OCI-M2 (cell line): ENCODE data around the gene RNASE1.
"Not testable (repeated sequence)": the region's sequence is repeated elsewhere in the genome, so short reads cannot be mapped to it uniquely, and the experiment has no call there.

Experiments
- DNase-seq: peaks from one replicate; lab custom pipeline; 2025; ENCODE audit not compliant: unreplicated experiment; lab: John Stamatoyannopoulos, UW

RNASE1 gene

DNA sequence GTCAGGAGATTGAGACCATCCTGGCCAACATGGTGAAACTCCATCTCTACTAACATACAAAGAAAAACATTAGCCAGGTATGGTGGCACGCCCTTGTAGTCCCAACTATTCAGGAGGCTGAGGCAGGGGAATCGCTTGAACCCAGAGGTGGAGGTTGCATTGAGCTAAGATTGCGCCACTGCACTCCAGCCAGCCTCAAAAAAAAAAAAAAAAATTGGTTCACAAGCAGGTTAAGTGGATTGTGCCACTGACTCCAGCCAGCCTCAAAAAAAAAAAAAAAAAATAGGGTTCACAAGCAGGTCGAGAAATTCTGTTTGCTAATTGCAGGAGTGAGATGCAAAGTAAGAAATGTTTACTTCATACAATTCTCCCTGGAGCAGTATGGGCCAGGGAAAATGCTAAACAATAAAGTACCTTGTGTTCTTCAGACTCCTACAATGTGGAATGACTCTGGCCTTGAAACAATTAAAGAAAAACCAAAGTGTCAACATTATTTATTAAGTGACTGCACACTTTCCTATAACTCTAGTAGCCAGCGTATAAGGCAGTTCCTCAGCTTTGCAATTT is 28.3 kb downstream of the RNASE1 start:
- no peak for DNase-seq

- no peak for DNase-seq
Observed at GRCh38 chr14:20772650-20773049, 30.0 kb downstream of the RNASE1 start.

GRCh38 chr14:20769421-20769820 is 33.2 kb downstream of the RNASE1 start:
- DNase-seq, result no peak

- DNase-seq, result no peak
Observed at GRCh38 chr14:20768593-20768892, 34.1 kb downstream of the RNASE1 start.

DNA sequence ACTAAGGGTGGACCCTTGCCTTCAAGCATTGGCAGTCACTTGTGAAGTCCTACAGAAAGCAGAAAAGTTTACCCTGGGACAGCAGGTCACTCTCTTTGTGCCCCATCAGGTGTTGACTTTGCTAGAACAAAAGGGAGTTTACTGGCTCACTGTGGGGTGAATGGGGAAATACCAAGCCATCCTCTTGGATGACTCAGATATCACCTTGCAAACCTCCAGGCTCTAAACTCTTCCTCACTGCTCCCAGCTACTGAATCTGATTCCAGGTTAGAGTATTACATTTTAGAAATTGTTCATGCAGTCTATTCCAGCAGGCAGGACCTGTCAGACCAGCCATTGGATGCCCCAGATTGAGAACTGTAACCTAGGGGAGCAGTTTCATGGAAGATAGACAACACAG is 41.7 kb downstream of the RNASE1 start:
- DNase-seq, result no peak

DNA sequence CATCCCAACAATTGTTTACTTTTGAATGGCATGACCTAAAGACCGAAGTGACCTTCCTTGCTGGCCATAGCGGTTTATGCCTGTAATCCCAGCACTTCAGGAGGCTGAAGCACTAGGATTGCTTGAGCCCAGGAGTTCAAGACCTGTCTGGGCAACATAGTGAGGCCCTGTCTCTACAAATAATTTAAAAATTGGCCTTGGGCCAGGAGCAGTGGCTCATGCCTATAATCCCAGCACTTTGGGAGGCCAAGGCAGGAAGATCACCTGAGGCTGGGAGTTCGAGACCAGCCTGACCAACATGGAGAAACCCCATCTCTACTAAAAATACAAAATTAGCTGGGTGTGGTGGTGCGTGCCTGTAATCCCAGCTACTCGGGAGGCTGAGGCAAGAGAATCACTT is 43.2 kb downstream of the RNASE1 start:
- not testable (repeated sequence) for DNase-seq

DNA sequence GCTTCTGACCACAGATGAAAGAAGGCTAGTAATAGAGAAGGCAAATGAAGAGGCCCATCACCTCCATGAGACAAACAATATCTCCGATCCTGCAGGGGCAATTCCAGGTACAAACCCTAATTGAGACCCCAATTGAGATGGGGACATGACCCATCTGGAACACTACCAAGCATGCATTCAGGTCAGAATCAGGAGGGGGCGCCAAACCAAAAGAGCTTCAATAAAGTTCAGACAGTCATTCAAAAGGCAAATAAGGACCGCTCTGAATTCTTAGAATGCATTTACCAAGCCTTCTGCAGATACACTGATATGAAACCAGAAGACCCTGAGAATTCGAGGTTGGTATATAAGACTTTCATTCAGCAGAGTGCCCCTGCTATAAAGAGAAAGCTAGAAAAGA is 44.7 kb downstream of the RNASE1 start:
- no peak for DNase-seq

- DNase-seq, result no peak
Observed at GRCh38 chr14:20755037-20755436, 47.6 kb downstream of the RNASE1 start.

GRCh38 chr14:20754308-20754707 is 48.3 kb downstream of the RNASE1 start:
- no peak for DNase-seq

GRCh38 chr14:20751963-20752562 is 50.6 kb downstream of the RNASE1 start:
- no peak for DNase-seq
